Measurements from ENCODE around the gene LLGL2.

LLGL2 gene

GRCh38 chr17:75488693-75489510 lies 36.6 kb upstream of the LLGL2 start:
- H3K27me3 ChIP-seq (ENCODE audit: insufficient read depth, poor library complexity, severe bottlenecking) = no peaks in the 10 kb centered on the region
- H3K27ac ChIP-seq (replicated peaks) = peak overlapping the region; percentile 79; the same call in 1 of the 2 replicates
- H3K4me3 ChIP-seq (replicated peaks; ENCODE audit: insufficient read depth, low read length) = no peak overlapping the region
- TF ChIP-seq CTCF (IDR thresholded peaks at IDR 0.05; ENCODE audit: insufficient read depth, low read length) (no peak), POLR2AphosphoS5 (IDR thresholded peaks at IDR 0.05; ENCODE audit: low read depth) (no peak), GABPA (IDR thresholded peaks at IDR 0.05; ENCODE audit: low read depth) (no peak), SPI1 (IDR thresholded peaks at IDR 0.05; ENCODE audit: borderline replicate concordance, low read depth) (no peak)
- TF ChIP-seq, protein P1, sequence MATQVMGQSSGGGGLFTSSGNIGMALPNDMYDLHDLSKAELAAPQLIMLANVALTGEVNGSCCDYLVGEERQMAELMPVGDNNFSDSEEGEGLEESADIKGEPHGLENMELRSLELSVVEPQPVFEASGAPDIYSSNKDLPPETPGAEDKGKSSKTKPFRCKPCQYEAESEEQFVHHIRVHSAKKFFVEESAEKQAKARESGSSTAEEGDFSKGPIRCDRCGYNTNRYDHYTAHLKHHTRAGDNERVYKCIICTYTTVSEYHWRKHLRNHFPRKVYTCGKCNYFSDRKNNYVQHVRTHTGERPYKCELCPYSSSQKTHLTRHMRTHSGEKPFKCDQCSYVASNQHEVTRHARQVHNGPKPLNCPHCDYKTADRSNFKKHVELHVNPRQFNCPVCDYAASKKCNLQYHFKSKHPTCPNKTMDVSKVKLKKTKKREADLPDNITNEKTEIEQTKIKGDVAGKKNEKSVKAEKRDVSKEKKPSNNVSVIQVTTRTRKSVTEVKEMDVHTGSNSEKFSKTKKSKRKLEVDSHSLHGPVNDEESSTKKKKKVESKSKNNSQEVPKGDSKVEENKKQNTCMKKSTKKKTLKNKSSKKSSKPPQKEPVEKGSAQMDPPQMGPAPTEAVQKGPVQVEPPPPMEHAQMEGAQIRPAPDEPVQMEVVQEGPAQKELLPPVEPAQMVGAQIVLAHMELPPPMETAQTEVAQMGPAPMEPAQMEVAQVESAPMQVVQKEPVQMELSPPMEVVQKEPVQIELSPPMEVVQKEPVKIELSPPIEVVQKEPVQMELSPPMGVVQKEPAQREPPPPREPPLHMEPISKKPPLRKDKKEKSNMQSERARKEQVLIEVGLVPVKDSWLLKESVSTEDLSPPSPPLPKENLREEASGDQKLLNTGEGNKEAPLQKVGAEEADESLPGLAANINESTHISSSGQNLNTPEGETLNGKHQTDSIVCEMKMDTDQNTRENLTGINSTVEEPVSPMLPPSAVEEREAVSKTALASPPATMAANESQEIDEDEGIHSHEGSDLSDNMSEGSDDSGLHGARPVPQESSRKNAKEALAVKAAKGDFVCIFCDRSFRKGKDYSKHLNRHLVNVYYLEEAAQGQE (IDR thresholded peaks at IDR 0.05; ENCODE audit: insufficient replicate concordance, low read depth) = no peak
- DNase-seq (ENCODE audit: low read depth in 1 of 2, low spot score in 1 of 2) = no peak

- H3K27me3 ChIP-seq (ENCODE audit: insufficient read depth, poor library complexity, severe bottlenecking) = no peaks in the 10 kb centered on the region
- no peak for DNase-seq (ENCODE audit: low read depth in 1 of 2, low spot score in 1 of 2)
- H3K27ac ChIP-seq (replicated peaks) = no peak overlapping the region
- TF ChIP-seq SPI1 (IDR thresholded peaks at IDR 0.05; ENCODE audit: borderline replicate concordance, low read depth) (no peak), CTCF (IDR thresholded peaks at IDR 0.05; ENCODE audit: insufficient read depth, low read length) (no peak), GABPA (IDR thresholded peaks at IDR 0.05; ENCODE audit: low read depth) (no peak), POLR2AphosphoS5 (IDR thresholded peaks at IDR 0.05; ENCODE audit: low read depth) (no peak)
- TF ChIP-seq, protein P1 (IDR thresholded peaks at IDR 0.05; ENCODE audit: insufficient replicate concordance, low read depth) = no peak
- no peak overlapping the region for H3K4me3 ChIP-seq (replicated peaks; ENCODE audit: insufficient read depth, low read length)
Observed at GRCh38 chr17:75489511-75489955, 36.0 kb upstream of the LLGL2 start.

DNA sequence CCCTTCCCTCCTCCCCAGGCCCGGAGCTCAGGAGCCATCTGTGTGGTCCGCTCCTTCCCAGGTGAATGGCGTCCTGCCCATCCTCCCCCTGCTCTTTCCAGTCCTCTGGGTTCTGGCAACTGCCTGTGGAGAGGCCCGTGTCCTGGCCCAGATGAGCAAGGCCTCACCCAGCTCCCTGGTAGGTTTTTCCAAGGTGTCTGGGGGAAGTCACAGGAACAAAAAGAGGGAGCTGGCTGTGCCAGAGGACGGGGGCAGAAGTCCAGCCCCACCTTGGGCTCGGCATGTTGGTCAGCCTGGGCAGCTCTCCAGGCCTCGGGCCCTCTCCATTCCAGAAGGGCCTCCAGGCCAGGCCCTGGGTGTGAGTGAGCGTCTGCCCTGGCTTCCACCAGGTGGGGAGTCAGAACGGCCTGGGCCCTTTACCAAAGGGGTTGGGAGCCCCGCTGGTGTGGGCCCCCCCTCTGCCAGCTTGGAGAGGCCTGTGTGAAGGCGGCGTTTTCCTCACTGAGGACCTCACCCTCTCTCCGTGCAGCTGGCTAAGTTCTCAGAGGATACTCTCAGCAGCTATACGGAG lies 35.2 kb upstream of the LLGL2 start:
- DNase-seq (ENCODE audit: low read depth in 1 of 2, low spot score in 1 of 2) = no peak
- no peak overlapping the region for H3K4me3 ChIP-seq (replicated peaks; ENCODE audit: insufficient read depth, low read length)
- TF ChIP-seq POLR2AphosphoS5 (IDR thresholded peaks at IDR 0.05; ENCODE audit: low read depth) = no peak
- no peak for TF ChIP-seq SPI1 (IDR thresholded peaks at IDR 0.05; ENCODE audit: borderline replicate concordance, low read depth)
- no peak for TF ChIP-seq CTCF (IDR thresholded peaks at IDR 0.05; ENCODE audit: insufficient read depth, low read length)
- TF ChIP-seq GABPA (IDR thresholded peaks at IDR 0.05; ENCODE audit: low read depth) = no peak
- TF ChIP-seq, protein P1 (IDR thresholded peaks at IDR 0.05; ENCODE audit: insufficient replicate concordance, low read depth) = no peak
- H3K27me3 ChIP-seq (ENCODE audit: insufficient read depth, poor library complexity, severe bottlenecking) = no peaks in the 10 kb centered on the region
- no peak overlapping the region for H3K27ac ChIP-seq (replicated peaks)
